Measurements from ENCODE around the gene FBXL15. TPM values are rescaled to one million over a fixed set of nuclear protein-coding genes. Genes with fewer than 3 reads are reported as not detected.
A peak's percentile ranks its signal among the peaks of the same experiment; 100 is the strongest.

The FBXL15 gene
- total and polyA plus RNA-seq, 2 of the 4 experiments (the other 2 are of a cell fraction), result 3.0 to 8.4 TPM

DNA sequence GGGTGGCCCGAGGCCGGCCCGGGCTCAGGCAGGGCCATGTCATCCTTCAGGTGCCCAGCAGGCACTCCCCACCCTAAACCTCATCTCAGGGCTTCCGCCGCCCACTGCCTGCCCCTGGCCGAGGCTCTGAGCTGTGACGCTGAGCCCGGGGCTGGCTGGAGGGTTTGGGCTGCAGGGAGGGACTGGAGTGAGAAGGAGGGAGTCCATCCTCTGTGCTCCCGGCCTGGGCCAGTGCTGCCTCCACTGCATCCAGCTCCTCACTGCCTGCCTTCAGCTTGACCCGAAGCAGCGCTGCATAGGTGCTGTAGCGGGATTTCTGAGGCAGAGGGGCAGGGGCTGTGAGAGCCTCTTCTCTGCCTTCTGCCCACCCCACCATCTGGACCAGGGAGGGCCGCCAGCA lies 17.5 kb upstream of the FBXL15 start:
- H4K8ac ChIP-seq (ENCODE audit: low read depth in 2 of 2, low read length in 2 of 2), result no peak overlapping the region
- no peak overlapping the region for H3K23ac ChIP-seq (ENCODE audit: low read depth, low read length)
- H2AK9ac ChIP-seq (replicated peaks; ENCODE audit: low read depth, low read length, poor library complexity), result peak overlapping the region; percentile 44
- no peak overlapping the region for H2AK5ac ChIP-seq (ENCODE audit: low read depth, low read length)
- H3K4me1 ChIP-seq (ENCODE audit: control insufficient read depth, insufficient read depth, low read length), result peaks cover 11% of the 10 kb centered on the region
- H3K79me1 ChIP-seq (ENCODE audit: low read depth in 1 of 2, low read length in 2 of 2), result peaks cover 9 to 13% of the 10 kb centered on the region in 2 experiments; a peak in 3 of 4 replicates
- no peak overlapping the region for H3K56ac ChIP-seq (ENCODE audit: extremely low read depth, insufficient read depth, low read length)
- H3K18ac ChIP-seq (ENCODE audit: low read depth, low read length), result no peak overlapping the region
- H2AFZ ChIP-seq (replicated peaks; ENCODE audit: low read length, poor library complexity), result no peak overlapping the region
- CTCF ChIA-PET, result interaction anchor here (0.6 to 1.0 kb wide), 4 partner anchors 8 to 53 kb away, joined by 3 to 12 read pairs (median 4); partner anchors contain the start of gene NFKB2
- peaks cover 4% of the 10 kb centered on the region; the same call in 1 of the 2 replicates for H3K27me3 ChIP-seq (ENCODE audit: control insufficient read depth, insufficient read depth, low read length)
- no peak for TF ChIP-seq MAZ (IDR thresholded peaks at IDR 0.05; ENCODE audit: borderline replicate concordance, low read depth, low read length)
- TF ChIP-seq, protein P1, sequence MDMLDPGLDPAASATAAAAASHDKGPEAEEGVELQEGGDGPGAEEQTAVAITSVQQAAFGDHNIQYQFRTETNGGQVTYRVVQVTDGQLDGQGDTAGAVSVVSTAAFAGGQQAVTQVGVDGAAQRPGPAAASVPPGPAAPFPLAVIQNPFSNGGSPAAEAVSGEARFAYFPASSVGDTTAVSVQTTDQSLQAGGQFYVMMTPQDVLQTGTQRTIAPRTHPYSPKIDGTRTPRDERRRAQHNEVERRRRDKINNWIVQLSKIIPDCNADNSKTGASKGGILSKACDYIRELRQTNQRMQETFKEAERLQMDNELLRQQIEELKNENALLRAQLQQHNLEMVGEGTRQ (IDR thresholded peaks at IDR 0.05; ENCODE audit: low read depth, low read length), result no peak
- TF ChIP-seq CEBPB (IDR thresholded peaks at IDR 0.05; ENCODE audit: low read depth, low read length), result no peak
- no peak for TF ChIP-seq MAFK (IDR thresholded peaks at IDR 0.05; ENCODE audit: low read depth, low read length)
- TF ChIP-seq RAD21 (IDR thresholded peaks at IDR 0.05; ENCODE audit: low read length), result no peak
- TF ChIP-seq CHD1 (IDR thresholded peaks at IDR 0.05; ENCODE audit: low read depth, low read length), result no peak
- TF ChIP-seq POLR2A (IDR thresholded peaks at IDR 0.05; ENCODE audit: low read depth, low read length), result no peak
- TF ChIP-seq BHLHE40 (IDR thresholded peaks at IDR 0.05; ENCODE audit: low read depth, low read length), result no peak
- no peak for TF ChIP-seq RCOR1 (IDR thresholded peaks at IDR 0.05; ENCODE audit: insufficient replicate concordance, low read length)
- TF ChIP-seq NFE2L2 (IDR thresholded peaks at IDR 0.05; ENCODE audit: low read depth, low read length), result no peak
- TF ChIP-seq, protein P2, sequence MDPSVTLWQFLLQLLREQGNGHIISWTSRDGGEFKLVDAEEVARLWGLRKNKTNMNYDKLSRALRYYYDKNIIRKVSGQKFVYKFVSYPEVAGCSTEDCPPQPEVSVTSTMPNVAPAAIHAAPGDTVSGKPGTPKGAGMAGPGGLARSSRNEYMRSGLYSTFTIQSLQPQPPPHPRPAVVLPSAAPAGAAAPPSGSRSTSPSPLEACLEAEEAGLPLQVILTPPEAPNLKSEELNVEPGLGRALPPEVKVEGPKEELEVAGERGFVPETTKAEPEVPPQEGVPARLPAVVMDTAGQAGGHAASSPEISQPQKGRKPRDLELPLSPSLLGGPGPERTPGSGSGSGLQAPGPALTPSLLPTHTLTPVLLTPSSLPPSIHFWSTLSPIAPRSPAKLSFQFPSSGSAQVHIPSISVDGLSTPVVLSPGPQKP (IDR thresholded peaks at IDR 0.05; ENCODE audit: borderline replicate concordance, low read depth, low read length), result no peak
- no peak for TF ChIP-seq RFX5 (IDR thresholded peaks at IDR 0.05; ENCODE audit: low read depth, low read length)
- no peak for TF ChIP-seq FOS (IDR thresholded peaks at IDR 0.05; ENCODE audit: low read depth, low read length)
- no peak for TF ChIP-seq SMC3 (IDR thresholded peaks at IDR 0.05; ENCODE audit: low read depth, low read length)
- no peak for TF ChIP-seq MXI1 (IDR thresholded peaks at IDR 0.05; ENCODE audit: borderline replicate concordance, low read depth, low read length)
- TF ChIP-seq, protein P3, sequence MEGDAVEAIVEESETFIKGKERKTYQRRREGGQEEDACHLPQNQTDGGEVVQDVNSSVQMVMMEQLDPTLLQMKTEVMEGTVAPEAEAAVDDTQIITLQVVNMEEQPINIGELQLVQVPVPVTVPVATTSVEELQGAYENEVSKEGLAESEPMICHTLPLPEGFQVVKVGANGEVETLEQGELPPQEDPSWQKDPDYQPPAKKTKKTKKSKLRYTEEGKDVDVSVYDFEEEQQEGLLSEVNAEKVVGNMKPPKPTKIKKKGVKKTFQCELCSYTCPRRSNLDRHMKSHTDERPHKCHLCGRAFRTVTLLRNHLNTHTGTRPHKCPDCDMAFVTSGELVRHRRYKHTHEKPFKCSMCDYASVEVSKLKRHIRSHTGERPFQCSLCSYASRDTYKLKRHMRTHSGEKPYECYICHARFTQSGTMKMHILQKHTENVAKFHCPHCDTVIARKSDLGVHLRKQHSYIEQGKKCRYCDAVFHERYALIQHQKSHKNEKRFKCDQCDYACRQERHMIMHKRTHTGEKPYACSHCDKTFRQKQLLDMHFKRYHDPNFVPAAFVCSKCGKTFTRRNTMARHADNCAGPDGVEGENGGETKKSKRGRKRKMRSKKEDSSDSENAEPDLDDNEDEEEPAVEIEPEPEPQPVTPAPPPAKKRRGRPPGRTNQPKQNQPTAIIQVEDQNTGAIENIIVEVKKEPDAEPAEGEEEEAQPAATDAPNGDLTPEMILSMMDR (conservative IDR thresholded peaks at IDR 0.05; ENCODE audit: low read depth, low read length), result no peak
- dilution Hi-C loops (cut with HindIII; ENCODE audit: low sequenced_read_pairs, unreplicated experiment) (no loop called here), intact Hi-C loops (cut with micrococcal nuclease) (no loop called here), in situ Hi-C loops (cut with MboI; ENCODE audit: low sequenced_read_pairs) (no loop called here)
- H3K27ac ChIP-seq (ENCODE audit: insufficient read depth, low read length), result no peak overlapping the region
- ATAC-seq (ENCODE audit: low read depth) (no peak), DNase-seq (no peak)
- no peak overlapping the region for H3K4me3 ChIP-seq (ENCODE audit: insufficient read depth, low read depth, low read length)
- H3K4me2 ChIP-seq (ENCODE audit: low read depth, low read length), result no peak overlapping the region
- H2BK5ac ChIP-seq (ENCODE audit: low read depth, low read length, poor library complexity, severe bottlenecking), result no peak overlapping the region
- H4K5ac ChIP-seq (ENCODE audit: low read depth, low read length), result no peak overlapping the region
- POLR2A ChIA-PET (ENCODE audit: unreplicated experiment), result no interaction called here
- H2BK120ac ChIP-seq (ENCODE audit: low read depth, low read length), result no peak overlapping the region
- H3K4ac ChIP-seq (ENCODE audit: low read depth, low read length), result no peak overlapping the region
- no peak overlapping the region for H2BK15ac ChIP-seq (ENCODE audit: low read depth, low read length)
- no peak overlapping the region for H2BK20ac ChIP-seq (ENCODE audit: low read depth, low read length)
- WGBS, 2 experiments (ENCODE audit: extremely low coverage in 2 of 2, insufficient read length in 1 of 2), result no CpG with 5 or more reads among the region's 13 CpGs
- peaks cover 22% of the 10 kb centered on the region for H3K36me3 ChIP-seq (ENCODE audit: control insufficient read depth, insufficient read depth, low read length)
- H3K9me1 ChIP-seq (ENCODE audit: insufficient read depth, low read length), result peaks cover 2% of the 10 kb centered on the region; the same call in 1 of the 2 replicates
- H3K9me3 ChIP-seq (ENCODE audit: control insufficient read depth, insufficient read depth, low read length), result no peaks in the 10 kb centered on the region
- H3K9ac ChIP-seq (ENCODE audit: low read depth, low read length), result no peak overlapping the region
- H3K14ac ChIP-seq (replicated peaks; ENCODE audit: low read depth, low read length), result no peak overlapping the region
- no TSS peak for BruUV-seq (replicated peaks)
- H4K91ac ChIP-seq (ENCODE audit: insufficient read depth, low read depth, low read length), result no peak overlapping the region
- H4K20me1 ChIP-seq (ENCODE audit: insufficient read depth, low read length), result peaks cover 6% of the 10 kb centered on the region
